Stimulated activated naive CD8-positive, alpha-beta T cell treated with anti-CD3 and anti-CD28 coated beads, Interleukin-15, Interleukin-2, amounts not matched to agents 100 ng/mL and 50 ng/mL, for 24 hours (primary cell): ENCODE results near the gene MGAT5B.
"Not testable (repeated sequence)": the region's sequence is repeated elsewhere in the genome, so short reads cannot be mapped to it uniquely, and the experiment has no call there.

Experiments
- H3K27ac Mint-ChIP-seq: one replicate; pipeline ENCODE4 v1.8.0; 2021; ENCODE audit warnings: mild to moderate bottlenecking, mixed read lengths
- H3K27me3 Mint-ChIP-seq: one replicate; pipeline ENCODE4 v1.8.0; 2021; ENCODE audit warnings: mixed read lengths
- H3K36me3 Mint-ChIP-seq: one replicate; pipeline ENCODE4 v1.8.0; 2021; ENCODE audit warnings: low read depth, mixed read lengths
- H3K4me1 Mint-ChIP-seq: one replicate; pipeline ENCODE4 v1.8.0; 2021; ENCODE audit warnings: low read depth, mixed read lengths
- H3K4me3 Mint-ChIP-seq: one replicate; pipeline ENCODE4 v1.8.0; 2021; ENCODE audit warnings: mild to moderate bottlenecking, mixed read lengths
- H3K9me3 Mint-ChIP-seq: one replicate; pipeline ENCODE4 v1.8.0; 2021; ENCODE audit warnings: mixed read lengths

The MGAT5B gene

DNA sequence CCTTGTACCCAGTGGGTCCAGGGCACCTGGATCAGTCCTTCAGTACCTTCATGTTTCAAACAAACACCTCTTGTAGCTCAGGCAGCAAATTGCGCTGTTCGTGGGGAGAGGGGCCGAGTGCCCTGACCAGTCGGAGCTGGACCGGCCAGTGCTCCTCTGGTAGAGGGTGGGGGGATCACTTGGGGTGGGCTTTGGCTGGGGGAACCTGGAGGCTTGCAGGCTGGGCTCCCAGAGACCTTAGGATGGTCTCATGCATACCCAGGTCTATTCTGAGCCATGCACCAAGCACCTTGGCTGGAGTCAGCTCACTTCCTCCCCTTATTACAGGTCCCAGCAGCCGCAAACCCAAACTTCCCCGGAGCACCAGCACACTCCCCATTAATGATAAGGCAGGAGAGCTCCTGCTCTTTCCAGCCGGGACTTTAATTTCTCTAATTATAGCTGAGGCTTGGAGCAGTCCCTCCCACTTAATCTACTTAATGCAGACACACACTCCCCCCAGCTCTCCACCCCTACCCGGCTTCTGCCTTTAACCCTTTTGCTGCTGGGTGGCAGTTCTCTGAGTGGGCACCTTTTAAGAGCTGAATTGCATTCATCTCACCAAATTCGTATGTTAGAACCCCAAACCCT lies 26.3 kb upstream of the MGAT5B start:
- no peak overlapping the region for H3K27ac Mint-ChIP-seq
- H3K9me3 Mint-ChIP-seq, result no peaks in the 10 kb centered on the region

DNA sequence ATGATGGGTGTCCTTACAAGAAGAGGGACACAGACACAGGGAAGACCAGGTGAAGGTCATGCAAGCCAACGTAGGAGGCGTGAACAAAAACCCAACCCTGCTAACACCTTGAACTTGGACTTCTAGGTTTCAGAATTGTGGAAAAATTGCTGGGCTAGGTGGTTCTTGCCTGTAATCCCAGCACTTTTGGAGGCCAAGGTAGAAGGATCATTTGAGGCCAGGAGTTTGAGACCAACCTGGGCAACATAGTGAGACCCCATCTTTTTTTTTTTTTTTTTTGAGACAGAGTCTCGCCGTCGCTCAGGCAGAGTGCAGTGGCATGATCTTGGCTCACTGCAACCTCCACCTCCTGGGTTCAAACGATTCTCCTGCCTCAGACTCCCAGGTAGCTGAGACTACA lies 25.1 kb upstream of the MGAT5B start:
- H3K36me3 Mint-ChIP-seq, H3K4me3 Mint-ChIP-seq, H3K27ac Mint-ChIP-seq, H3K9me3 Mint-ChIP-seq, H3K4me1 Mint-ChIP-seq: not testable (repeated sequence)
- peaks cover 57% of the 10 kb centered on the region for H3K27me3 Mint-ChIP-seq

More for the DNA sequence above, 26.3 kb upstream of the MGAT5B start:
- peaks cover 7% of the 10 kb centered on the region for H3K4me1 Mint-ChIP-seq
- no peaks in the 10 kb centered on the region for H3K36me3 Mint-ChIP-seq
- no peak overlapping the region for H3K4me3 Mint-ChIP-seq
- H3K27me3 Mint-ChIP-seq, result peaks cover 51% of the 10 kb centered on the region

DNA sequence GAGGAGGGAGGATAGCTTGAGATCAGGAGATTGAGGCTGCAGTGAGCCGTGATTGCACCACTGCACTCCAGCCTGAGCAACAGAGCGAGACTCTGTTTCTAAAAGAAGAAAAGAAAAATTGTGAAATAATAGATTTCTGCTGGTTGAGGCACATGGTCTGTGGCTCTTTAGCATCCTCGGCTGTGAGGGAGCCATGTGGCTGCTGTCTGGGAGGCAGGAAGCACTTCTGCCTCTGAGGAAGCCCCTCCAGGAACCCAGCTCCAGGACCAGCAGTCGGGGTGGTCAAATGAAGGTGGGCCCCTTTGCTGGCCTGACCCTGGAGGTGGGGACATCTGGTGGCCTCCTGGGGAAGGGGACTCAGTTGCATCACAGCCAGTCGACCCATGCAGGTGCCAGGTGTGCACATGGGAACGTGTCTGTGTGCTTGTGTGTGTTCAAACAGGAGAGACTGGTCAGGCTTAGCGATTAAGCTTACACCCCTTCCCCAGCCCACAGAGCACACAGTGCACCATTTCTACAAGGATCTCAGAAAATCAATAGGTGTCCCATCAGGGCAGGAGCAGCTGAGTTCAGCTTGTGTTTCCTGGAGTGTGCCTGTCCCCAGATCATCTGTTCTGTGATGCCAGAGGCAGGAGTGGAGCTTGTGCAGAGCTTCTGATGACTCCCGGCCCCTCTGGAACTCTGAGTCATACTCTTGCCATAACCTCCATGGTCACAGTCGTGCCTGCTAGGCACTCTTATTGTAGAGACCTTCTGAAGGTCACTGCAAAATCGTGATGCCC lies 24.3 kb upstream of the MGAT5B start:
- H3K4me3 Mint-ChIP-seq, result no peak overlapping the region
- peaks cover 57% of the 10 kb centered on the region for H3K27me3 Mint-ChIP-seq
- no peaks in the 10 kb centered on the region for H3K9me3 Mint-ChIP-seq
- peaks cover 7% of the 10 kb centered on the region for H3K4me1 Mint-ChIP-seq
- no peaks in the 10 kb centered on the region for H3K36me3 Mint-ChIP-seq
- H3K27ac Mint-ChIP-seq, result no peak overlapping the region

- Mint-ChIP-seq H3K36me3 (no peaks in the 10 kb centered on the region), H3K4me1 (peaks cover 6% of the 10 kb centered on the region), H3K9me3 (no peaks in the 10 kb centered on the region), H3K27ac (no peak overlapping the region), H3K4me3 (no peak overlapping the region), H3K27me3 (peaks cover 57% of the 10 kb centered on the region)
Observed at GRCh38 chr17:76844485-76844829, 23.7 kb upstream of the MGAT5B start.

DNA sequence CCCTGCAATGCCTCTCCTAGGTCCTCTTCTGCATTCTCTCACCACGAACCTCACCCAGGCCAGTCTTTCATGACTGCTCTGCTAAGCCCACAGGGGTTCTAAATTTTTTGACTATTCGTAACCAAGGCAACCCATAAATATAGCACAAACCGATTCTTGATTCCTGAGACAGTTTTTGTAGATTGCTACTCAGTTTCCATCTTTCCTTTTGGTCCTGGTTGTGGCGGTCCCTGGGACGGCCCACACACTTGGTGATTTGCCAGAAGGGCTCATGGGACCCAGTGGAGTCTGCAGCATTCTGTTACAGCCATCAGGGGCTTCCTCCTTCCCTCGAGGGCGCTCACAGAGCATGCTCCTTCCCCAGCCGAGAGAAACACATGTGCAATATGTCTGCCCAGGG lies 23.4 kb upstream of the MGAT5B start:
- Mint-ChIP-seq H3K27ac (no peak overlapping the region), H3K4me1 (peaks cover 2% of the 10 kb centered on the region), H3K27me3 (peaks cover 56% of the 10 kb centered on the region), H3K4me3 (no peak overlapping the region), H3K9me3 (no peaks in the 10 kb centered on the region), H3K36me3 (no peaks in the 10 kb centered on the region)

GRCh38 chr17:76845541-76846017 lies 22.6 kb upstream of the MGAT5B start:
- H3K4me1 Mint-ChIP-seq, result no peaks in the 10 kb centered on the region
- H3K36me3 Mint-ChIP-seq, result no peaks in the 10 kb centered on the region
- H3K9me3 Mint-ChIP-seq, result no peaks in the 10 kb centered on the region
- H3K27ac Mint-ChIP-seq, result no peak overlapping the region
- H3K27me3 Mint-ChIP-seq, result peaks cover 53% of the 10 kb centered on the region
- H3K4me3 Mint-ChIP-seq, result no peak overlapping the region

DNA sequence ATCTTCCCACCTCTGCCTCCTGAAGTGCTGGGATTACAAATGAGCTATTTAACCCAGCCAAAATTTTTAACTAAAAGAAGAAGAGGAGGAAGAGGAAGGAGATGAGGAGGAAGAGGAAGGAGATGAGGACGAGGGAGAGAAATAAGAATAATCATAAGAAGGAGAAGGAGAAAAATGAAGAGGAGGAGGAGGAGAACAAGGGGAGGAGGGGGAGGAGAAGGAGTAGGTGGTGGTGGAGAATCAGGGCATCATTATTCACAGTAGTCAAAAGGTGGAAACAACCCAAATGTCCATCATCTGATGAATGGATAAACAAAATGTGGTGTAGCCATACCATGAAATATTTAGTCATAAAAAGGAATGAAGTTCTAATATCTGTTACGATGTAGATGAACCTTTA lies 21.2 kb upstream of the MGAT5B start:
- no peak overlapping the region for H3K4me3 Mint-ChIP-seq

GRCh38 chr17:76848670-76849069 lies 19.5 kb upstream of the MGAT5B start:
- Mint-ChIP-seq H3K9me3 (no peaks in the 10 kb centered on the region), H3K27me3 (peaks cover 28% of the 10 kb centered on the region), H3K27ac (no peak overlapping the region), H3K36me3 (no peaks in the 10 kb centered on the region), H3K4me3 (no peak overlapping the region), H3K4me1 (no peaks in the 10 kb centered on the region)

More for the DNA sequence above, 21.2 kb upstream of the MGAT5B start:
- H3K27ac Mint-ChIP-seq, result no peak overlapping the region
- H3K36me3 Mint-ChIP-seq, result no peaks in the 10 kb centered on the region
- H3K4me1 Mint-ChIP-seq, result no peaks in the 10 kb centered on the region
- peaks cover 39% of the 10 kb centered on the region for H3K27me3 Mint-ChIP-seq
- no peaks in the 10 kb centered on the region for H3K9me3 Mint-ChIP-seq

DNA sequence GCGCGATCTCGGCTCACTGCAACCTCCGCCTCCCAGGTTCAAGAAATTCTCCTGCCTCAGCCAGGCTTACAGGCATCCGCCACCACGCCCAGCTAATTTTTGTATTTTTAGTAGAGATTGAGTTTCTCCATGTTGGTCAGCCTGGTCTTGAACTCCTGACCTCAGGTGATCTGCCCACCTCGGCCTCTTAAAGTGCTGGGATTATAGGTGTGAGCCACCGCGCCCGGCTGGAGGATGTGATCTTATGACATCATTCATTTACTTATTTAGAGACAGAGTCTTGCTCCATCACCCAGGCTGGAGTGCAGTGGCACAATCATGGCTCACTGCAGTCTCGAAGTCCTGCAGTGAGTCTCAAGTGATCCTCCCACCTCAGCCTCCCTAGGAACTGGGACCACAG lies 19.0 kb upstream of the MGAT5B start:
- not testable (repeated sequence) for H3K4me1 Mint-ChIP-seq, H3K27ac Mint-ChIP-seq, H3K36me3 Mint-ChIP-seq, H3K4me3 Mint-ChIP-seq, H3K9me3 Mint-ChIP-seq
- peaks cover 27% of the 10 kb centered on the region for H3K27me3 Mint-ChIP-seq

DNA sequence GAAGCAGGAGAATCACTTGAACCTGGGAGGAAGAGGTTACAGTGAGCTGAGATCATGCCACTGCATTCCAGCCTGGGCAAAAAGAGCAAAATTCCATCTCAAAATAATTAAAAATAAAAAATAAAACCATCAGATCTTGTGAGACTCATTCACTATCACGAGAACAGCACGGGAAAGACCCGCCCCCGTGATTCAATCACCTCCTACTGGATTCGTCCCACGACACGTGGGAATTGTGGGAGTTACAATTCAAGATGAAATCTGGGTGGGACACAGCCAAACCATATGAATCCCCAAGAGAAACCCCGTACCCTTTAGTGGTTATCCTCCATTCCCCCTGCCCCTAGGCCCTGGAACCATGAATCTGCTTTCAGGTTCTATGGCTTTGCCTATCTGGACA lies 15.4 kb upstream of the MGAT5B start:
- Mint-ChIP-seq H3K27me3 (peaks cover 3% of the 10 kb centered on the region), H3K4me3 (no peak overlapping the region), H3K4me1 (no peaks in the 10 kb centered on the region), H3K9me3 (no peaks in the 10 kb centered on the region), H3K27ac (no peak overlapping the region), H3K36me3 (no peaks in the 10 kb centered on the region)

GRCh38 chr17:76855105-76855504 lies 13.1 kb upstream of the MGAT5B start:
- Mint-ChIP-seq H3K27ac (no peak overlapping the region), H3K4me1 (no peaks in the 10 kb centered on the region), H3K9me3 (no peaks in the 10 kb centered on the region), H3K27me3 (peaks cover 5% of the 10 kb centered on the region), H3K36me3 (no peaks in the 10 kb centered on the region), H3K4me3 (no peak overlapping the region)

GRCh38 chr17:76862079-76862478 lies 6.1 kb upstream of the MGAT5B start:
- Mint-ChIP-seq H3K4me3 (no peak overlapping the region), H3K36me3 (no peaks in the 10 kb centered on the region), H3K27me3 (peaks cover 11% of the 10 kb centered on the region), H3K4me1 (no peaks in the 10 kb centered on the region), H3K9me3 (no peaks in the 10 kb centered on the region), H3K27ac (no peak overlapping the region)

- Mint-ChIP-seq H3K4me1 (no peaks in the 10 kb centered on the region), H3K4me3 (no peak overlapping the region), H3K27me3 (peaks cover 16% of the 10 kb centered on the region), H3K9me3 (no peaks in the 10 kb centered on the region), H3K36me3 (no peaks in the 10 kb centered on the region), H3K27ac (no peak overlapping the region)
Observed at GRCh38 chr17:76862494-76862893, 5.7 kb upstream of the MGAT5B start.

DNA sequence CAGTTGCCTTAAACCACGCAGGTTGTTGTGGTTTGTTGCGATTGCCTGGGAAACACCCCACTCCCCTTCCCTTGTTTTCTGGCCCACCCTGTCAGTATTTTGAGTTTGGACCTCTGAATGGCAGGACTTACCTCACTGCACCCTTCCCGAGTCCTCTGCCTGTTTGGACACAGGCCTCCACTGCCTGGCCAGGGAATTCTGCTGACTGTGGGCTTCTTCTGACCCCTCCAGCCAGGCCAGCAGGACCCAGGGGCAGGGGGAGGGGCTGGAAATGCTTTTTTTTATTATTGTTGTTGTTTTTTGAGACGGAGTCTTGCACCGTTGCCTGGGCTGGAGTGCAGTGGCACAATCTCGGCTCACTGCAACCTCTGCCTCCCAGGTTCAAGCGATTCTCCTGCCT lies 4.2 kb upstream of the MGAT5B start:
- H3K9me3 Mint-ChIP-seq, result no peaks in the 10 kb centered on the region

DNA sequence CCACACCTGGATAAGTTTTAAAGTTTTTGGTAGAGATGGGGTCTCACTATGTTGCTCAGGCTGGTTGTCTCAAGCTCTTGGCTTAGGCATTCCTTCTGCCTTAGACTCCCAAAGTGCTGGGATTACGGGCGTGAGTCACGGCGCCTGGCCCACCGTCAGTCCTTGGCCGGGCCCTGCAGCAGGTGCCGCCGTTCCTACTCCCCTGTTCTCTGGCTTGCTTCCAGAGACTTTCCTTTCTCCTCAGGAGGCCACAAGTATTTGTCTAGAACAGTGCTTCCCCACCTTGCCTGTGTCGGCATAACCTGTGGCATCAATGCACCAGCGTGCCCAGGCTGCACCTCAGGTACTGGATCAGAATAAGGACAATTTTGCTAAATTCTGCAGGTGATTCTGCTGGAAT lies 3.0 kb upstream of the MGAT5B start:
- Mint-ChIP-seq H3K4me1 (peaks cover 2% of the 10 kb centered on the region), H3K9me3 (no peaks in the 10 kb centered on the region), H3K27me3 (peaks cover 20% of the 10 kb centered on the region), H3K36me3 (no peaks in the 10 kb centered on the region), H3K27ac (no peak overlapping the region), H3K4me3 (no peak overlapping the region)

More for the DNA sequence above, 4.2 kb upstream of the MGAT5B start:
- Mint-ChIP-seq H3K27me3 (peaks cover 19% of the 10 kb centered on the region), H3K4me1 (peaks cover 2% of the 10 kb centered on the region), H3K27ac (no peak overlapping the region), H3K4me3 (no peak overlapping the region), H3K36me3 (no peaks in the 10 kb centered on the region)

DNA sequence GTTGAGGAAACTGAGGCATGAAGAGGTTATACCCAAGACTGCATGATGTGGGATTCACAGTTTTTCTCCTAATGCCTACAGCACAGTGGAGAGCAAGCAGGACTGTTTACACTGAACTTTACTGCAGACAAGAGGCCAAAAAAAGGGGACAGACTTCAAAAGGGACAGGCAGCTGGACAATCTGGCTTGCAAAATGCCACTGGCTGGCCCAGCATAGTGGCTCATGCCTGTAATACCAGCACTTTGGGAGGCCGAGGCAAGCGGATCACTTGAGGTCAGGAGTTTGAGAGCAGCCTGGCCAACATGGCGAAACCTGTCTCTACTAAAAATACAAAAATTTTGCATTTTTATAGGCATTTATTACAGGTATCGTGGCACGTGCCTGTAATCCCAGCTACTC lies 2.0 kb upstream of the MGAT5B start:
- Mint-ChIP-seq H3K36me3 (no peaks in the 10 kb centered on the region), H3K27me3 (peaks cover 22% of the 10 kb centered on the region), H3K9me3 (no peaks in the 10 kb centered on the region), H3K4me1 (peaks cover 2% of the 10 kb centered on the region), H3K4me3 (no peak overlapping the region), H3K27ac (no peak overlapping the region)
